MM.1S (cell line): ENCODE results near the gene CPT1A.

Experiments used
- EZH2 ChIP-seq: fragments of 300-600 bp; sonication (generic); optimal IDR thresholded peaks from 2 replicates; pipeline ENCODE3; 2017; ENCODE audit warnings: low read depth, mild to moderate bottlenecking, antibody characterized with exemption, low read length, mixed read lengths
- EZH2phosphoT487 ChIP-seq: fragments of 300-600 bp; sonication (generic); IDR thresholded peaks from 2 replicates; pipeline ENCODE4 v1.6.1; 2018; ENCODE audit warnings: antibody characterized with exemption, low read length
- TF ChIP-seq, protein P1 (sequence below): fragments of 300-600 bp; sonication (generic); IDR thresholded peaks from 2 replicates; pipeline ENCODE4 v1.5.1; 2016; ENCODE audit warnings: antibody characterized with exemption, low read length, mixed read lengths

DNA sequence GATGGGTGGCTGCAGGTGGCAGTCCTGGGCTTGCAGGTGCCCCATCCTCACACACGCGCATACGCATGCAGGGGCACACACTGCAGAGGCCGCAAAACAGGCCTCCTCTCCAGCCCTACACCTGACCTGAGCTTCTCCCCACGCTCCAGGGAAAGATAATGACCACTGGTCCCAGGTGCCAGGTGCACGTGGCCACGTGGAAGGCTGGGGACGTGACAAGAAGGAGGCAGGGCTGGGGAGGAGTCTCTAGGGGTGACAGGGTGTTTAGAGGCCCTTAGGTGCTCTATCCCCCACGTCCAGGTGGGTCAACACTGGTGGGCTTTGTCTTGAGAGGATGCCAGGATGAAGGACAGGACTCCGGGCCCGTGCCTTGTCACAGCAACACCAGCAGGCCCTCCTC lies 23.5 kb upstream of the CPT1A start:
- TF ChIP-seq EZH2, result no peak
- TF ChIP-seq, protein P1, sequence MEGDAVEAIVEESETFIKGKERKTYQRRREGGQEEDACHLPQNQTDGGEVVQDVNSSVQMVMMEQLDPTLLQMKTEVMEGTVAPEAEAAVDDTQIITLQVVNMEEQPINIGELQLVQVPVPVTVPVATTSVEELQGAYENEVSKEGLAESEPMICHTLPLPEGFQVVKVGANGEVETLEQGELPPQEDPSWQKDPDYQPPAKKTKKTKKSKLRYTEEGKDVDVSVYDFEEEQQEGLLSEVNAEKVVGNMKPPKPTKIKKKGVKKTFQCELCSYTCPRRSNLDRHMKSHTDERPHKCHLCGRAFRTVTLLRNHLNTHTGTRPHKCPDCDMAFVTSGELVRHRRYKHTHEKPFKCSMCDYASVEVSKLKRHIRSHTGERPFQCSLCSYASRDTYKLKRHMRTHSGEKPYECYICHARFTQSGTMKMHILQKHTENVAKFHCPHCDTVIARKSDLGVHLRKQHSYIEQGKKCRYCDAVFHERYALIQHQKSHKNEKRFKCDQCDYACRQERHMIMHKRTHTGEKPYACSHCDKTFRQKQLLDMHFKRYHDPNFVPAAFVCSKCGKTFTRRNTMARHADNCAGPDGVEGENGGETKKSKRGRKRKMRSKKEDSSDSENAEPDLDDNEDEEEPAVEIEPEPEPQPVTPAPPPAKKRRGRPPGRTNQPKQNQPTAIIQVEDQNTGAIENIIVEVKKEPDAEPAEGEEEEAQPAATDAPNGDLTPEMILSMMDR, result no peak
- TF ChIP-seq EZH2phosphoT487, result no peak
